ENCODE data around the gene JCHAIN.

Gene JCHAIN

GRCh38 chr4:70634482-70634881 is 31.8 kb downstream of the JCHAIN start:
- DNase-seq = no peak

GRCh38 chr4:70632028-70632427 is 34.3 kb downstream of the JCHAIN start:
- DNase-seq = no peak

GRCh38 chr4:70630162-70630561 is 36.1 kb downstream of the JCHAIN start:
- no peak for DNase-seq

GRCh38 chr4:70629469-70630090 is 36.7 kb downstream of the JCHAIN start:
- DNase-seq = no peak

DNA sequence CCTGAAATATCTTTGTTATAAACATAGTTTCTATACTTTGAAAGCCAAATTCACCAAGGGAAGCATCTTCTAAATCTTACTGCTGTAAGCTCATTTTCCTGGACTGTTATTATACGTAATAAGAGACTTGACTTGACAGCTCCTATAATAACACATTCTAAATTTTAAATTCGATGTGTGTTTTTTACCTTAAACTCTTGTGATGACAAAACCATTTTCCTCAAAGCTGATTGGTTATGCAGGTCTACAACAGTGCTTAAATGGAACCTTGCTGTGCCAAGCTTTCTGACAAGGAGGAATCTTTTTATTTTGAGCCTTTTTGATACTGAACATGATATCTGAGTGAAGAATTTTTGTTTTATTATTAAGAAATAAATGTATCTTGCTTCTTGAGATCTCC is 37.9 kb downstream of the JCHAIN start, which contains the start of gene ENAM:
Gene ENAM, plus strand, starts transcription at position 301 of the 400 bp plus-strand sequence. CDS start 757 bp downstream, outside the sequence.
- DNase-seq = no peak

- no peak for DNase-seq
Measured at GRCh38 chr4:70627620-70628019, 38.7 kb downstream of the JCHAIN start.

- DNase-seq = no peak
Measured at GRCh38 chr4:70624226-70624793, 42.0 kb downstream of the JCHAIN start.

DNA sequence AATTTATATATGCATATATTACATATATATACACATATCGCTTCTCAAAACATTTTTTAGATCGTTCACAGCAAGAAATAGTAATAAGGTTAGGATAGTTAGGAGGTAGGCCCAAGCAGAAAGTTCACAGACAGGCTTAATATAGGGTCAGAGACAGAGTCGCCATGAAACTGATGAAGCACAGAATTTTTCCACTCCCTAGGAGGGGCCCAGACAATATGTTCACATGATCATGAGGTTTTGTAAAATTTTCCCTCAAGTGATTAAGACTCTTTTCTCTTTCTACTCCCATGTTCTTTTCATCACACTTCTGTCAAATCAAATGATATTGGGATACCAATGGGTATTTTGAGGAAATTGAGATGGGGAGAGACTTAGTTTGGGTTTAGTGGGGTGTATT is 43.0 kb downstream of the JCHAIN start:
- no peak for DNase-seq

- no peak for DNase-seq
Measured at GRCh38 chr4:70619778-70620177, 46.5 kb downstream of the JCHAIN start.

DNA sequence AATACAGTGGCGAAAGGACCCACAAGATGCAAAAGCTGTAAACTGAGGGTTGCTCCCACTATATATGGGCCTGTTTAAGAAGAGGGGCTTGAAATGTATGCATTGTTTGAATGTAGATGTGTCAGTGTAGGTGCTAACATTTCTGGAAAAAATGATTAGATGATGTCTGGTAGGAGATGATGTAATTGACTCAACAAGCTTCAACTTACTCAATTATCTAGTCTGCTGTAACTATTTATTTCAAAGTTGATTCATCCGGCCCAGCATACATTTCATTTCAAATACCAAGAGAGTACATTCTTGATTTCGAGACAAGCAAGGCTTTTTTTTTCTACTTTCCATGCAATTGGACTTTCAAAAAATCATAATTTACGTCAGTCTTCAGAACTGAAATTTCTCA is 47.0 kb downstream of the JCHAIN start:
- no peak for DNase-seq

DNA sequence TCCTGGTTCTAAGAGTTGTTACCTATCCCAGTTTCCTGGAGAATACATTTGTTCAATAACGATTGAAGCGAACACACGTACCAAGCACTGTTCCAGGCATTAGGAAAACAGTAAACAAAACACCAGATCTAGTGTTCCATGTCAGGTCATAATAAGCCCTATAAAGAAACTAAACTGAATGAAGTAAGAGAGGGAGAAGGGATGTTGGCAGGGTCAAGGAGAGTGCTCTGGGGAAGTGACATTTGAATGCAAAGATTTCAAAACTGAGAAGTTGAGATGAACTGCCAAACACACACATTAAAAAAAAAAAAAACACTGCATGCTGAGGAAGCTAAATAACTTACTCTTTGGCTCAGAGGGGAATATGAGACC is 52.1 kb downstream of the JCHAIN start:
- no peak for DNase-seq

GRCh38 chr4:70613306-70614183 is 52.8 kb downstream of the JCHAIN start:
- no peak for DNase-seq

DNA sequence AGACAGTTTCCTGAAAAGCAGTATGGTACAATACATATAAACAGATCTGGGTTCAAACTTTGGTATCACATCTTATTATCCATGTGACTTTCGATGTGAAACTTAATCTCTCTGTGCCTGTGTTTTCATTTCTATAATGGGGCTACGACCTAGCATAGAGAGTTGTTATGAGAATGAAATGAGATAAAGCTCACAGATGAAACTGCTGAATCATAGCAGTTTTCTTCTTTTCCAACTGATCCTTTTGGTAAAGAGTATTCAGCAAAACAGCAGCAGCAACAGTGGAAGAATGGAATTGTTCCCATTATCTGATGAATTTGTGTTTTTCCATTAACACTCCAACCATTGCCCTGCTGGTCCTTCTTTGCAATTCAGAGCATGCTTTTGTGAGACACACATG is 58.0 kb downstream of the JCHAIN start:
- no peak for DNase-seq

DNA sequence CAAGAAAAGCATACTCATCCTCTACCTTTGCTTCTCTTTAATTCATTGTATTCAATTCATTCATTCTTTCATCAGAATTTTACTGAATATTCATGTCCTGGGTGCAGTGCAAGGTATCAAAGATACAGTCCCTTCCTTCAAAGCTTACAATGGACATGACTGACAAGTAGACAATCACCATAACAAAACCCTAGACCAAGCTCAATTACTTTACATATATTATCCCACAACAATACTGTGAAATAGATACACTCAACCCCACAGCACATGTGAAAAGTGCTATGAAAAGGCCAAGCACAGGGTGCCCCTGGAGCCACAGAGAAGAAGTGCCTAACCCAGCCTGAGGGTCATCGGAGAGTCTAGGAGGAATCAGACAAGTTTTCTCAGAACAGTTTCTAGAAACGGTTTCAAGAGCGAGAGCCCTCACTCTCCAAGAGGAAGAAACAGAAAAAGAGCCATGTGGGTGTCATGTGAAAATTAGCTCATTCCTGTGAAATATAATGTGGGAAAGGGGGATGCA is 58.9 kb downstream of the JCHAIN start:
- DNase-seq = no peak

DNA sequence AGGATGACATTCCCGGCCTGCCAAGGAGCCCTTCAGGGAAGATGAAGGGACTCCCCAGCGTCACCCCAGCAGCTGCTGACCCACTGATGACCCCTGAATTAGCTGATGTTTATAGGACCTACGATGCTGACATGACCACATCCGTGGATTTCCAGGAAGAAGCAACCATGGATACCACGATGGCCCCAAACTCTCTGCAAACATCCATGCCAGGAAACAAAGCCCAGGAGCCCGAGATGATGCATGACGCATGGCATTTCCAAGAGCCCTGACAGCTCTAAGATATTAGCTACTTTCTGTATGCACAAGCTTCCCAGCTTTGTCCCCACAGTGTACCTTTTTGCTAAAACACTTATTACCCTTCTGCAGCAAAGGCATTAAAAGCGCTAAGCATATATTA is 59.8 kb downstream of the JCHAIN start:
- no peak for DNase-seq
